Left ventricle myocardium inferior (tissue), 1 donor: Measurements from ENCODE around the gene AXIN1. TPM values are rescaled to one million over a fixed set of nuclear protein-coding genes. Genes with fewer than 3 reads are reported as not detected.

Source experiments
- DNase-seq: peaks from one replicate; pipeline ENCODE4 v3.0.0-alpha.2; 2020
- H3K27ac ChIP-seq: fragments of 200-600 bp; replicated peaks from 2 replicates; pipeline ENCODE4 v1.8.0; 2021
- H3K27me3 ChIP-seq: fragments of 200-600 bp; 2 replicates; pipeline ENCODE4 v1.8.0; 2021; ENCODE audit warnings: low read depth
- H3K36me3 ChIP-seq: fragments of 200-600 bp; 2 replicates; pipeline ENCODE4 v1.8.0; 2021
- H3K4me1 ChIP-seq: fragments of 200-600 bp; 2 replicates; pipeline ENCODE4 v1.8.0; 2021
- H3K4me3 ChIP-seq: fragments of 200-600 bp; 2 replicates; pipeline ENCODE4 v1.8.0; 2021; ENCODE audit warnings: mild to moderate bottlenecking, moderate library complexity
- H3K9me3 ChIP-seq: fragments of 200-600 bp; replicated peaks from 2 replicates; pipeline ENCODE4 v1.8.0; 2021
- intact Hi-C: fragments of 100-400 bp; cut with micrococcal nuclease; formaldehyde crosslinking; loops from one replicate; pipeline ENCODE4 v1.11.0; 2022
- total RNA-seq: library from RNA; stranded (reverse); fragmentation: NEBNext Ultra II Directional; extraction: Animal tissue kit (Norgen Biotek cat#: 25700); gene quantifications from one replicate; pipeline ENCODE4 v1.2.1, GENCODE V29; 2021
- TF ChIP-seq, protein P1 (sequence below): fragments of 200-600 bp; IDR thresholded peaks from 2 replicates; pipeline ENCODE4 v1.8.0; 2021; ENCODE audit warnings: antibody characterized with exemption, mild to moderate bottlenecking, borderline replicate concordance
- donor health status: DM: no; HTN: yes; CAD: no; lungs with severe emphysema.

AXIN1 gene
- total RNA-seq, 1 donor from 2014 or later, result 12.2 TPM

DNA sequence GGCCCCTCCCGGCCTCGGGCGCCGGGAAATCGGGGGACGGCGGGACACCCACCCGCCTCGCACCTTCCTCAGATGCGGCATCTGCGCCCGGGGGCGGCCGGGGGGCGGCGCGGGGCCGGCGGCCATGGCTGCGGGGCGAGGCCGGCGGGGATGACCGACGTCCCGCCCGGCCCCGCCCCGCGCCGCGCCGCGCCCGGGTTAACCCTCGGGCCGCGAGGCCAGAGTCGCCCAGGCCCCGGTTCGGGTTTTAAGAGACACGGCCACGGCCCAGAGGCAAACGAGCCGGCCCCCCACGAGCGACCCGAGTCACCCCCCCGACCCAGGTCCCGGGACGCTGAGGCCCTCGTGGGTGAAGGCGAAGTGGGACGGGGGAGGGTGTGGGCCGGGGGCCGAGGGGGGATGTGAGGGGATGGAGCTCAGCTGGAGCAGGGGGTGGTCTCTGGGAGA lies 76.7 kb downstream of the AXIN1 start, which contains the start of gene RGS11:
Gene RGS11 (minus strand): TSS at position 159 of the 447 bp plus-strand sequence. CDS start 33 bp downstream, at position 126.
- Histone ChIP-seq H3K36me3 (no peaks in the 10 kb centered on the region), H3K4me1 (peaks cover 32% of the 10 kb centered on the region), H3K9me3 (no peaks in the 10 kb centered on the region), H3K27me3 (peaks cover 20% of the 10 kb centered on the region), H3K4me3 (peak within 1 kb of the TSS; percentile 75), H3K27ac (no peak within 1 kb of the TSS)
- no peak for DNase-seq
- TF ChIP-seq, protein P1, sequence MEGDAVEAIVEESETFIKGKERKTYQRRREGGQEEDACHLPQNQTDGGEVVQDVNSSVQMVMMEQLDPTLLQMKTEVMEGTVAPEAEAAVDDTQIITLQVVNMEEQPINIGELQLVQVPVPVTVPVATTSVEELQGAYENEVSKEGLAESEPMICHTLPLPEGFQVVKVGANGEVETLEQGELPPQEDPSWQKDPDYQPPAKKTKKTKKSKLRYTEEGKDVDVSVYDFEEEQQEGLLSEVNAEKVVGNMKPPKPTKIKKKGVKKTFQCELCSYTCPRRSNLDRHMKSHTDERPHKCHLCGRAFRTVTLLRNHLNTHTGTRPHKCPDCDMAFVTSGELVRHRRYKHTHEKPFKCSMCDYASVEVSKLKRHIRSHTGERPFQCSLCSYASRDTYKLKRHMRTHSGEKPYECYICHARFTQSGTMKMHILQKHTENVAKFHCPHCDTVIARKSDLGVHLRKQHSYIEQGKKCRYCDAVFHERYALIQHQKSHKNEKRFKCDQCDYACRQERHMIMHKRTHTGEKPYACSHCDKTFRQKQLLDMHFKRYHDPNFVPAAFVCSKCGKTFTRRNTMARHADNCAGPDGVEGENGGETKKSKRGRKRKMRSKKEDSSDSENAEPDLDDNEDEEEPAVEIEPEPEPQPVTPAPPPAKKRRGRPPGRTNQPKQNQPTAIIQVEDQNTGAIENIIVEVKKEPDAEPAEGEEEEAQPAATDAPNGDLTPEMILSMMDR, result no peak
- intact Hi-C loops, result no loop called here

- TF ChIP-seq, protein P1, result no peak
- intact Hi-C loops, result no loop called here
- no peaks in the 10 kb centered on the region for H3K9me3 ChIP-seq
- peaks cover 17% of the 10 kb centered on the region for H3K27me3 ChIP-seq
- no peak overlapping the region for H3K27ac ChIP-seq
- H3K4me3 ChIP-seq, result peak overlapping the region; percentile 75
- peaks cover 29% of the 10 kb centered on the region for H3K4me1 ChIP-seq
- no peaks in the 10 kb centered on the region for H3K36me3 ChIP-seq
- no peak for DNase-seq
These were observed 77.4 kb downstream of the AXIN1 start for GRCh38 chr16:275041-275641.

DNA sequence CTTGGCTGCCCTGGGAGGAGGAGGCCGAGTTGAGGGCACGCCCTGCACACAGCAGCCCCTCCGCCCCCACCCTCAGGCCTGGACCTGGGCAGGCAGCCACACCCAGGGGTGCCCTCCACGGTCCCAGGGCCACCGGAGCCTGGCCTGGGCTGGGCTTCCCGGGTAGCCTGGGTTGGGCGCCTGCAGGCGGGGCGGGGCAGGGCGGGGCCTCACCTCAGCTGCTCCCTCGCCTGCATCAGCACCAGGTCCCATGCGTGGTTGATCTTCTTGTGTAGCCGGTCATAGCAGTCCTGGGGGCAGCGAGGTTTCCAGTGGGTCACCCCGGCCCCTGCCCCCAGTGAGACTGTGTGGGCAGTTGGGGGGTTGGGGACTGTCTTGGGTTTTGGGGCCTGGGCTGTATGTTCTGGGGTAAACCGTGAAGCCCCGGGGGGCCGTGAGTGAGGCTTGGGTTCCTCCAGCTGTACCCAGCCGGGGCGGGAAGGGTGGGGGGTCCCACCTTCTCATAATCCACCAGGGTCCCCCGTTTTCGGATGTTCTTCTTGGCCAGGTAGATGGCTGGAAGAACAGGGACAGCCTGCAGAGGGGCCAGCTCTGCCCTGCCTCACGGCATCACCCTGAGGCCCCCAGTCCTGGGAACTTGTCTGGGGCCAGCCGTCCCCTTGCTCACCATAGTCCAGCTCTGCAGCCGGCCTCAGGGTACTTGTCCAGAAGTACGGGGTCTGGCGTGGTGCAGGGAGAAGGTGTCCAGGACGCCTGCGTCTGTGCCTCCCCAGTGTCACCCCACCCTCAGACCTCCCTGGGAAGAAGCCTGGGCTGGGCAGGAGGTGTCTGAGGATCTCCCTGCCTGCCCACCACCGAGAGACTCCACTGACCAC lies 78.7 kb downstream of the AXIN1 start:
- no peak for DNase-seq
- TF ChIP-seq, protein P1, result no peak
- Histone ChIP-seq H3K4me1 (peaks cover 19% of the 10 kb centered on the region), H3K4me3 (no peak overlapping the region), H3K9me3 (no peaks in the 10 kb centered on the region), H3K27ac (no peak overlapping the region), H3K36me3 (no peaks in the 10 kb centered on the region), H3K27me3 (peaks cover 13% of the 10 kb centered on the region)
- intact Hi-C loops, result no loop called here

DNA sequence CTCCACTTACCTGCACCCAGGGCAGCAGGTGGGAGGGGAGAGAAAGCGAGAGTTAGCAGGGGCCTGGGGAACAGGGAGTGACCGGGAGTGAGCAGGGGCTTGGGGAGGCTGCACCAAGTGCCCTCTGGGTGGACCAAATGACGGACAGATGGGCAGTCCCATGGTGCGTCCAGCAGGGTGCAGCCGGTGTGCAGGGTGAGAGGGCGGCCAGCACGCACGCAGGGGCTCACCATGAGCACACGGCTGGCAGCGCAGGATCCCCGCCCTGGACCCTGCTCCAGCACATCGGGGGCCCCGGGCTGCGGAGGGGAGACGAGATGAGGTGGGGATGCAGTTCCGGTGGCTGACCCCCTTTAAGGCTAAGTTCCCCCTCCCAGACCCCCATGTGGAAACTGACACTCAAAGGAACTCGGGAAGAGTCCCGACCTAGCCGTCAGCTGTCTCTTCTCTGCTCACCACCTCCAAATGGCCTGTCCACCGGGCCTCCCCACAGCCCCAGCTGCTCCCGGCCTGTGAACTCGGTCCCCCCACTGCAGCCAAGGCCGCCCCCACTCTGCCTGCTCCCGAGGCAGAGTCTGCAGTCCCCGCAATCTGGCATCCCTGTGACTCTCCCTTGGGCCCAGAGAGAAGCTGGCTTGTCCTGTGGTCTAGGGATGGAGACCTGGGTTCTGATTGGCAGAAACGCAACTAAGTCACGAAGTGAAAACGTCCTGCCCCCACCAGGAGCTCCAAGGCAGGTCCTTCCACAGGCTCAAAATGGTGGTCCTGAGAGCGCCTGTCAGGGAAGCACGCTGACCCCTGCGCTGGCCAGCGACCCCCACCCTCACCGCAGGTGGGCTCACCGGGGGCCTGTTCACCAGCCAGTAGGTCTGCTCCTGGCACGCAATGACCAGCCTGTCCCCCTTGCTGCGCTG lies 79.6 kb downstream of the AXIN1 start:
- H3K4me1 ChIP-seq, result peaks cover 19% of the 10 kb centered on the region
- no peak overlapping the region for H3K27ac ChIP-seq
- H3K27me3 ChIP-seq, result peaks cover 13% of the 10 kb centered on the region
- no peak for DNase-seq
- intact Hi-C loops, result no loop called here
- H3K4me3 ChIP-seq, result no peak overlapping the region
- TF ChIP-seq, protein P1, result no peak
- no peaks in the 10 kb centered on the region for H3K36me3 ChIP-seq
- H3K9me3 ChIP-seq, result no peaks in the 10 kb centered on the region
